Activated naive CD4-positive, alpha-beta T cell treated with anti-CD3 and anti-CD28 coated beads, Interleukin-2, amount 10 ng/mL, durations not matched to agents 7 days and 5 days (primary cell): ENCODE results near the gene PCDHGA10.
"Not testable (repeated sequence)": the region's sequence is repeated elsewhere in the genome, so short reads cannot be mapped to it uniquely, and the experiment has no call there.

Source experiments
- CTCF ChIA-PET: fragments of 350-600 bp; sonication (Branson Sonifier 250); formaldehyde crosslinking; loops from one replicate; lab custom pipeline; 2021; ENCODE audit warnings: antibody characterized with exemption; lab: Charles Lee
- DNase-seq: peaks from one replicate; pipeline ENCODE4 v3.0.0-alpha.2; 2020
- H3K27ac Mint-ChIP-seq: one replicate; pipeline ENCODE4 v1.8.0; 2021; ENCODE audit warnings: mild to moderate bottlenecking, moderate library complexity, mixed read lengths
- H3K27me3 Mint-ChIP-seq: one replicate; pipeline ENCODE4 v1.8.0; 2021; ENCODE audit warnings: mild to moderate bottlenecking, mixed read lengths
- H3K36me3 Mint-ChIP-seq: one replicate; pipeline ENCODE4 v1.8.0; 2021; ENCODE audit warnings: mixed read lengths
- H3K4me1 Mint-ChIP-seq: one replicate; pipeline ENCODE4 v1.8.0; 2021; ENCODE audit warnings: mixed read lengths
- H3K4me3 Mint-ChIP-seq: one replicate; pipeline ENCODE4 v1.8.0; 2021; ENCODE audit warnings: mild to moderate bottlenecking, moderate library complexity, mixed read lengths
- H3K9me3 Mint-ChIP-seq: one replicate; pipeline ENCODE4 v1.8.0; 2021; ENCODE audit warnings: mixed read lengths

The PCDHGA10 gene

DNA sequence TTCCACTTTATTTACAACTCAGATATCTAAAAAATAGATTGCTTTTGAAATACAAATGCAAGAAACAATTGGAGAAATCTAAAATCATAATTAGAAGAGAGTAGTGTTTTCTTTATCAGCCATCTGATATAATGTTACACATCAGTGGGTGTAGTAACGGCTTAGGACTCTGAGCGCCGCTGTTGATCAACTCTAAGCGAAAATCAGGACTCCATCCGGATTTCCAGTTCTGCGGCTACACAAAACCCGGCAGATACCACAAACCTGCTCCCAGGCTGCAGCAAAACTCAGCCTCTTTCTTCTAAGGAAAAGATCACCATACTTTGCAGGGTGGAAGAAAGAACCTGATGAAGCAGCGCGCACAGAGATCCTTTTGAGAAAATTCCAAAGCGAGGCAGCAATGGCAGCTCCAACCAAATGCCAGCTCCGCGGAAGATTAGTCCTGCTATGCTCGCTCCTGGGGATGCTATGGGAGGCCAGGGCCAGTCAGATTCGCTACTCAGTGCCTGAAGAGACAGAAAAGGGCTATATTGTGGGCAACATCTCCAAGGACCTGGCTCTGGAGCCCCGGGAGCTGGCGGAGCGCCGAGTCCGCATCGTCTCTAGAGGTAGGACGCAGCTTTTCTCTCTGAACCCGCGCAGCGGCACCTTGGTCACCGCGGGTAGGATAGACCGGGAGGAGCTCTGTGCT, 10.1 kb upstream of the PCDHGA10 start, which contains the start of gene PCDHGA9:
Gene PCDHGA9, plus strand, starts transcription at position 226 of the 691 bp plus-strand sequence. Its CDS starts 175 bp downstream, at position 401.
- peaks cover 10% of the 10 kb centered on the region for H3K36me3 Mint-ChIP-seq
- peak; percentile 46 for DNase-seq

DNA sequence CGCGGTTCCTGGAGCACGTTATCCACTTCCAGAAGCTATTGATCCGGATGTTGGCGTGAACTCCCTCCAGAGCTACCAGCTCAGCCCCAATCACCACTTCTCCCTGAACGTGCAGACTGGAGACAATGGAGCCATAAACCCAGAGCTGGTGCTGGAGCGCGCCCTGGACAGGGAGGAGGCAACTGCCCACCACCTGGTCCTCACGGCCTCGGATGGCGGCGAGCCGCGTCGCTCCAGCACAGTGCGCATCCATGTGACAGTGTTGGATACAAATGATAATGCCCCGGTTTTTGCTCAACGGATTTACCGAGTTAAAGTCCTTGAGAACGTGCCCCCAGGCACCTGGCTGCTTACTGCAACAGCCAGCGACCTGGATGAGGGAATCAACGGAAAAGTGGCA, 9.4 kb upstream of the PCDHGA10 start:
- Mint-ChIP-seq H3K4me3 (no peak overlapping the region), H3K27me3 (peaks cover 64% of the 10 kb centered on the region), H3K27ac (no peak overlapping the region), H3K36me3 (peaks cover 10% of the 10 kb centered on the region), H3K4me1 (peaks cover 5% of the 10 kb centered on the region), H3K9me3 (peaks cover 23% of the 10 kb centered on the region)
- CTCF ChIA-PET = interaction anchor here (1.0 to 1.4 kb wide), 5 partner anchors 10 to 109 kb away, joined by 3 to 5 read pairs (median 4); partner anchors contain the start of genes PCDHGA12, PCDHGA3 and PCDHGB7
- DNase-seq = no peak

More for the DNA sequence above, 10.1 kb upstream of the PCDHGA10 start, which contains the start of gene PCDHGA9:
- peaks cover 3% of the 10 kb centered on the region for H3K4me1 Mint-ChIP-seq
- CTCF ChIA-PET = interaction anchor here (1.0 to 1.4 kb wide), 5 partner anchors 11 to 110 kb away, joined by 3 to 5 read pairs (median 4); partner anchors contain the start of genes PCDHGA12, PCDHGA3 and PCDHGB7
- H3K27me3 Mint-ChIP-seq = peaks cover 60% of the 10 kb centered on the region
- H3K9me3 Mint-ChIP-seq = peaks cover 21% of the 10 kb centered on the region
- H3K4me3 Mint-ChIP-seq = no peak within 1 kb of the TSS
- no peak within 1 kb of the TSS for H3K27ac Mint-ChIP-seq

DNA sequence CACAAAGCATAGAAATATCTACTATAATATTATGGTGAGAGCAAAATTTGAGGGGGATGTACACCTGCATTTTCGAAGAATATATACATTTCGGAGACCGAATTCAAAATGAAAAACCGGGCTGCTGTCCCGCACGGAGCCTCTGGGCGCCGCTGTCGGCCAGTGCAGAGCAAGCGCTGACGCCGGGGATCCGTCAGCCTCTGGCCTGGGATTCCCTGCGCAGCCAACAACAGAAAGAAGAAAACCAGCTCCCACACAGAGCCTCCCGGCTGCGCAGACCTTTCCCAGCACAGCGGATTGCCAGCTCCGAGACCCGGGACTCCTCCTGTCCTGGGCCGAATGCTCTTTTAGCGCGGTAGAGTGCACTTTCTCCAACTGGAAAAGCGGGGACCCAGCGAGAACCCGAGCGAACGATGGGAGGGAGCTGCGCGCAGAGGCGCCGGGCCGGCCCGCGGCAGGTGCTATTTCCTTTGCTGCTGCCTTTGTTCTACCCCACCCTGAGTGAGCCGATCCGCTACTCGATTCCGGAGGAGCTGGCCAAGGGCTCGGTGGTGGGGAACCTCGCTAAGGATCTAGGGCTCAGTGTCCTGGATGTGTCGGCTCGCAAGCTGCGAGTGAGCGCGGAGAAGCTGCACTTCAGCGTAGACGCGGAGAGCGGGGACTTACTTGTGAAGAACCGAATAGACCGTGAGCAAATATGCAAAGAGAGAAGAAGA, 4.8 kb upstream of the PCDHGA10 start, which contains the start of gene PCDHGB6:
Gene PCDHGB6, plus strand, starts transcription at position 232 of the 716 bp plus-strand sequence. Its CDS starts 182 bp downstream, at position 414.
- H3K36me3 Mint-ChIP-seq = peaks cover 14% of the 10 kb centered on the region
- H3K27me3 Mint-ChIP-seq = peaks cover 66% of the 10 kb centered on the region
- peak; percentile 56 for DNase-seq
- H3K27ac Mint-ChIP-seq = peak within 1 kb of the TSS; percentile 75
- H3K9me3 Mint-ChIP-seq = peaks cover 19% of the 10 kb centered on the region
- CTCF ChIA-PET = interaction anchor here (0.6 to 1.8 kb wide), 7 partner anchors 10 to 156 kb away, joined by 3 to 5 read pairs (median 3); partner anchors contain the start of gene PCDHGA3
- peak within 1 kb of the TSS; percentile 23 for H3K4me3 Mint-ChIP-seq
- not testable (repeated sequence) for H3K4me1 Mint-ChIP-seq

- Mint-ChIP-seq H3K27ac (peak overlapping the region; percentile 79), H3K4me3 (no peak overlapping the region), H3K9me3 (peaks cover 20% of the 10 kb centered on the region), H3K27me3 (peaks cover 66% of the 10 kb centered on the region), H3K4me1 (peaks cover 16% of the 10 kb centered on the region), H3K36me3 (peaks cover 18% of the 10 kb centered on the region)
- DNase-seq = no peak
- CTCF ChIA-PET = no interaction called here
Measured at GRCh38 chr5:141409598-141410306, 3.0 kb upstream of the PCDHGA10 start.

DNA sequence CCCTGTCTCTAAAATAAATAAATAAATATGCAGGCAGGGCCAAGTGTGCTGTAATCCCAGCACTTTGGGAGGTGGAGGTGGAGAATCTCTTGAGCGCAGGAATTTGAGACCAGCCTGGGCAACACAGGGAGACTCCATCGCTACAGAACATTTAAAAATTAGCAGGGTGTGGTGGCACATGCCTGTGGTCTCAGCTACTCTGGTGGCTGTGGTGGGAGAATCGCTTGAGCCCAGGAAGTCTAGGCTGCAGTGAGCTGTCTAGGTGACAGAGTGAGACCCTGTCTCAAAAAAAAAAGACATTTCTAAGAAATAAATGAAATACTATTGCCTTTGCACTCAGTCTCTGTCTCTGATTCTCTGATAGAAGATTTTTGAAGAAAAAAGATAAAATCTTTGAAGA, 1.2 kb upstream of the PCDHGA10 start:
- peaks cover 18% of the 10 kb centered on the region for H3K36me3 Mint-ChIP-seq
- CTCF ChIA-PET = interaction anchor here (0.9 to 2.5 kb wide), 2 partner anchors 113 to 204 kb away, joined by 3 to 10 read pairs; no protein-coding TSS in a partner anchor
- H3K27me3 Mint-ChIP-seq = peaks cover 75% of the 10 kb centered on the region
- no peak overlapping the region for H3K27ac Mint-ChIP-seq
- H3K4me3 Mint-ChIP-seq = no peak overlapping the region
- peaks cover 18% of the 10 kb centered on the region for H3K4me1 Mint-ChIP-seq
- DNase-seq = no peak
- H3K9me3 Mint-ChIP-seq = peaks cover 20% of the 10 kb centered on the region

DNA sequence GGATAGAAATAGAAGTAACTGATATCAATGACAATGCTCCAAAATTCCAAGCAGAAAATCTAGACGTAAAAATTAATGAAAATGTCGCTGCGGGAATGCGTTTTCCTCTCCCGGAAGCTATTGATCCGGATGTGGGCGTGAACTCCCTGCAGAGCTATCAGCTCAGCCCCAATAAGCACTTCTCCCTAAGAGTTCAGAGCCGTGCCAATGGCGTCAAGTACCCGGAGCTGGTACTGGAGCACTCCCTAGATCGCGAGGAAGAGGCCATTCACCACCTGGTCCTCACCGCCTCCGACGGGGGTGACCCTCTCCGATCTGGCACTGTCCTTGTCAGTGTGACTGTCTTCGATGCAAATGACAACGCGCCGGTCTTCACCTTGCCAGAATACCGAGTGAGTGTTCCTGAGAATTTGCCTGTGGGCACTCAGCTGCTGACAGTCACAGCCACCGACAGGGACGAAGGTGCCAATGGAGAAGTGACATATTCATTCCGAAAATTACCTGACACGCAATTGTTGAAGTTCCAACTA, 818 bp downstream of the PCDHGA10 start:
- Mint-ChIP-seq H3K27ac (peak overlapping the region; percentile 74), H3K9me3 (peaks cover 26% of the 10 kb centered on the region), H3K4me3 (peak overlapping the region; percentile 78), H3K4me1 (peaks cover 22% of the 10 kb centered on the region), H3K36me3 (peaks cover 23% of the 10 kb centered on the region), H3K27me3 (peaks cover 79% of the 10 kb centered on the region)
- no peak for DNase-seq
- CTCF ChIA-PET = interaction anchor here (0.9 to 3.4 kb wide), 20 partner anchors 11 to 170 kb away, joined by 3 to 17 read pairs (median 4); partner anchors contain the start of genes PCDHGA9, PCDHGB5 and PCDHGC5

- not testable (repeated sequence) for DNase-seq, H3K27ac Mint-ChIP-seq, H3K4me3 Mint-ChIP-seq
- CTCF ChIA-PET = interaction anchor here (1.5 to 3.4 kb wide), 4 partner anchors 13 to 149 kb away, joined by 3 to 17 read pairs (median 6); no protein-coding TSS in a partner anchor
- Mint-ChIP-seq H3K9me3 (peaks cover 26% of the 10 kb centered on the region), H3K4me1 (peaks cover 22% of the 10 kb centered on the region), H3K27me3 (peaks cover 79% of the 10 kb centered on the region), H3K36me3 (peaks cover 19% of the 10 kb centered on the region)
Measured at GRCh38 chr5:141414548-141415274, 1.9 kb downstream of the PCDHGA10 start.

DNA sequence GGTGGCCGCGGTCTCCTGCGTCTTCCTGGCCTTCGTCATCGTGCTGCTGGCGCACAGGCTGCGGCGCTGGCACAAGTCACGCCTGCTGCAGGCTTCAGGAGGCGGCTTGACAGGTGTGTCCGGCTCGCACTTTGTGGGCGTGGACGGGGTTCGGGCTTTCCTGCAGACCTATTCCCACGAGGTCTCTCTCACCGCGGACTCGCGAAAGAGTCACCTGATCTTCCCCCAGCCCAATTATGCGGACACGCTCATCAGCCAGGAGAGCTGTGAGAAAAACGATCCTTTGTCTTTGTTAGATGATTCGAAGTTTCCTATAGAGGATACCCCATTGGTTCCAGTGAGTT, 2.5 kb downstream of the PCDHGA10 start:
- H3K9me3 Mint-ChIP-seq = peaks cover 27% of the 10 kb centered on the region
- CTCF ChIA-PET = interaction anchor here (3.4 kb wide), 1 partner anchor 98 kb away, joined by 17 read pairs; no protein-coding TSS in a partner anchor
- peaks cover 77% of the 10 kb centered on the region for H3K27me3 Mint-ChIP-seq
- H3K27ac Mint-ChIP-seq, DNase-seq: not testable (repeated sequence)
- H3K4me1 Mint-ChIP-seq = peaks cover 22% of the 10 kb centered on the region
- peak overlapping the region; percentile 18 for H3K4me3 Mint-ChIP-seq
- peaks cover 21% of the 10 kb centered on the region for H3K36me3 Mint-ChIP-seq

- Mint-ChIP-seq H3K4me1 (peaks cover 32% of the 10 kb centered on the region), H3K4me3 (peak within 1 kb of the TSS; percentile 60), H3K27me3 (peaks cover 90% of the 10 kb centered on the region), H3K27ac (peak within 1 kb of the TSS; percentile 59), H3K9me3 (peaks cover 38% of the 10 kb centered on the region), H3K36me3 (peaks cover 27% of the 10 kb centered on the region)
- DNase-seq = peak; percentile 63
- CTCF ChIA-PET = interaction anchor here (0.9 to 1.7 kb wide), 9 partner anchors 11 to 146 kb away, joined by 3 to 6 read pairs (median 4); partner anchors contain the start of genes PCDHGB3 and PCDHGB6
Measured at GRCh38 chr5:141417494-141418172, 4.8 kb downstream of the PCDHGA10 start, which contains the start of gene PCDHGB7. Gene PCDHGB7 (plus strand): TSS chr5:141417677. CDS start chr5:141417860, 183 bp downstream.

DNA sequence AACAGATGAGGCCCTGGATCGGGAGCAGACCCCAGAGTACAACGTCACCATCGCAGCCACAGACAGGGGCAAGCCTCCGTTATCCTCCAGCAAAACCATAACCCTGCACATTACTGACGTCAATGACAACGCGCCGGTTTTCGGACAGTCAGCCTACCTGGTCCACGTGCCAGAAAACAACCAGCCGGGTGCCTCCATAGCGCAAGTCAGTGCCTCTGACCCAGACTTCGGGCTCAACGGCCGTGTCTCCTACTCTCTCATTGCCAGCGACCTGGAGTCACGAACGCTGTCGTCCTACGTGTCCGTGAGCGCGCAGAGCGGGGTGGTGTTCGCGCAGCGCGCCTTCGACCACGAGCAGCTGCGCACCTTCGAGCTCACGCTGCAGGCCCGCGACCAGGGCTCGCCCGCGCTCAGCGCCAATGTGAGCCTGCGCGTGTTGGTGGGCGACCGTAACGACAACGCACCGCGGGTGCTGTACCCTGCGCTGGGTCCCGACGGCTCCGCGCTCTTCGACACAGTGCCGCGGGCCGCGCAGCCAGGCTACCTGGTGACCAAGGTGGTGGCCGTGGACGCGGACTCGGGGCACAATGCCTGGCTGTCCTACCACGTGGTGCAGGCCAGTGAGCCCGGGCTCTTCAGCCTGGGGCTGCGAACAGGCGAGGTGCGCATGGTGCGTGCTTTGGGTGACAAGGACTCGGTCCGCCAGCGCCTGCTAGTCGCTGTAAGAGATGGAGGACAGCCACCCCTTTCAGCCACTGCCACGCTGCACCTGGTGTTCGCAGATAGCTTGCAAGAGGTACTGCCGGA, 6.5 kb downstream of the PCDHGA10 start:
- H3K27ac Mint-ChIP-seq = peak overlapping the region; percentile 59
- peaks cover 20% of the 10 kb centered on the region for H3K4me1 Mint-ChIP-seq
- peaks cover 23% of the 10 kb centered on the region for H3K36me3 Mint-ChIP-seq
- no peak for DNase-seq
- H3K4me3 Mint-ChIP-seq = no peak overlapping the region
- H3K9me3 Mint-ChIP-seq = peaks cover 36% of the 10 kb centered on the region
- CTCF ChIA-PET = interaction anchor here (0.6 to 3.3 kb wide), 7 partner anchors 11 to 148 kb away, joined by 3 to 14 read pairs (median 4); partner anchors contain the start of genes PCDHGA12 and PCDHGB3
- peaks cover 83% of the 10 kb centered on the region for H3K27me3 Mint-ChIP-seq

- CTCF ChIA-PET = interaction anchor here (0.7 to 3.3 kb wide), 29 partner anchors 8 to 194 kb away, joined by 3 to 35 read pairs (median 3); partner anchors contain the start of genes PCDHGA10, PCDHGA12, PCDHGA5 and PCDHGA7
- peaks cover 21% of the 10 kb centered on the region for H3K36me3 Mint-ChIP-seq
- peak within 1 kb of the TSS; percentile 76 for H3K4me3 Mint-ChIP-seq
- DNase-seq = peak; percentile 52
- H3K4me1 Mint-ChIP-seq = peaks cover 16% of the 10 kb centered on the region
- peaks cover 32% of the 10 kb centered on the region for H3K9me3 Mint-ChIP-seq
- peaks cover 69% of the 10 kb centered on the region for H3K27me3 Mint-ChIP-seq
- peak within 1 kb of the TSS; percentile 77 for H3K27ac Mint-ChIP-seq
Measured at GRCh38 chr5:141420855-141421488, 8.2 kb downstream of the PCDHGA10 start, which contains the start of gene PCDHGA11. Gene PCDHGA11 (plus strand): TSS chr5:141421051. CDS start chr5:141421228, 177 bp downstream.
